GM18517 (cell line): ENCODE results near the gene CAMTA1.

Source experiments
- ATAC-seq: cut with Tn5 transposase; IDR thresholded peaks from one replicate; pipeline ENCODE4 v1.9.1; 2021; ENCODE audit warnings: mild to moderate bottlenecking, moderate library complexity; ENCODE audit not compliant: unreplicated experiment

The CAMTA1 gene

GRCh38 chr1:7247158-7247557, 461.9 kb downstream of the CAMTA1 start:
- no peak for ATAC-seq

- no peak for ATAC-seq
These were observed 462.7 kb downstream of the CAMTA1 start for GRCh38 chr1:7247791-7248548.

GRCh38 chr1:7248549-7249199, 463.4 kb downstream of the CAMTA1 start:
- no peak for ATAC-seq

GRCh38 chr1:7249516-7249915, 464.3 kb downstream of the CAMTA1 start:
- no peak for ATAC-seq

- no peak for ATAC-seq
These were observed 464.9 kb downstream of the CAMTA1 start for GRCh38 chr1:7250176-7250575.

- no peak for ATAC-seq
These were observed 465.6 kb downstream of the CAMTA1 start for GRCh38 chr1:7250597-7251453.

GRCh38 chr1:7251454-7251800, 466.2 kb downstream of the CAMTA1 start:
- no peak for ATAC-seq

- ATAC-seq = no peak
These were observed 467.3 kb downstream of the CAMTA1 start for GRCh38 chr1:7252411-7253117.

- ATAC-seq = no peak
These were observed 467.8 kb downstream of the CAMTA1 start for GRCh38 chr1:7253118-7253480.

- no peak for ATAC-seq
These were observed 468.8 kb downstream of the CAMTA1 start for GRCh38 chr1:7253988-7254587.

- ATAC-seq = no peak
These were observed 470.2 kb downstream of the CAMTA1 start for GRCh38 chr1:7255303-7256058.

- ATAC-seq = no peak
These were observed 471.3 kb downstream of the CAMTA1 start for GRCh38 chr1:7256526-7256925.

- no peak for ATAC-seq
These were observed 472.0 kb downstream of the CAMTA1 start for GRCh38 chr1:7257225-7257624.

GRCh38 chr1:7258589-7259135, 473.4 kb downstream of the CAMTA1 start:
- no peak for ATAC-seq

GRCh38 chr1:7259955-7260354, 474.7 kb downstream of the CAMTA1 start:
- ATAC-seq = no peak

GRCh38 chr1:7261490-7261889, 476.2 kb downstream of the CAMTA1 start:
- no peak for ATAC-seq

- ATAC-seq = no peak
These were observed 477.4 kb downstream of the CAMTA1 start for GRCh38 chr1:7262611-7263010.

- no peak for ATAC-seq
These were observed 478.0 kb downstream of the CAMTA1 start for GRCh38 chr1:7263021-7263960.

- ATAC-seq = no peak
These were observed 478.8 kb downstream of the CAMTA1 start for GRCh38 chr1:7264101-7264500.
